Hepatocyte (in vitro differentiated cells): ENCODE results near the gene C4BPA. TPM values are rescaled to one million over a fixed set of nuclear protein-coding genes. Genes with fewer than 3 reads are reported as not detected.

Source experiments
- DNase-seq: peaks from one replicate; pipeline ENCODE4 v3.0.0-alpha.2; 2016; ENCODE audit warnings: low spot score
- H2AFZ ChIP-seq: fragments of 200-600 bp; sonication (generic); 2 replicates; pipeline ENCODE4 v1.6.0; 2016; ENCODE audit warnings: antibody characterized with exemption, mild to moderate bottlenecking
- H3K27ac ChIP-seq: fragments of 200-600 bp; sonication (generic); 2 replicates; pipeline ENCODE4 v1.5.1; 2016; ENCODE audit warnings: mild to moderate bottlenecking
- H3K27me3 ChIP-seq: fragments of 200-600 bp; sonication (generic); 2 replicates; pipeline ENCODE4 v1.6.1; 2016
- H3K36me3 ChIP-seq: fragments of 200-600 bp; sonication (generic); replicated peaks from 2 replicates; pipeline ENCODE4 v1.5.1; 2016; ENCODE audit warnings: low read depth; ENCODE audit not compliant: insufficient read depth
- H3K4me1 ChIP-seq: fragments of 200-600 bp; sonication (generic); 2 replicates; pipeline ENCODE4 v1.5.1; 2016; ENCODE audit warnings: mild to moderate bottlenecking, moderate library complexity; ENCODE audit not compliant: insufficient read depth
- H3K4me2 ChIP-seq: fragments of 200-600 bp; sonication (generic); 2 replicates; pipeline ENCODE4 v1.6.0; 2016
- H3K4me3 ChIP-seq: fragments of 200-600 bp; sonication (generic); 2 replicates; pipeline ENCODE4 v1.5.1; 2016; ENCODE audit warnings: mild to moderate bottlenecking
- H3K79me2 ChIP-seq: fragments of 200-600 bp; sonication (generic); 2 replicates; pipeline ENCODE4 v1.6.0; 2017; ENCODE audit warnings: mild to moderate bottlenecking
- H3K9me2 ChIP-seq: fragments of 200-600 bp; sonication (generic); replicated peaks from 2 replicates; pipeline ENCODE4 v1.6.0; 2017; ENCODE audit warnings: mild to moderate bottlenecking; ENCODE audit not compliant: insufficient read depth
- H3K9me3 ChIP-seq: fragments of 200-600 bp; sonication (generic); 2 replicates; pipeline ENCODE4 v1.5.1; 2016; ENCODE audit warnings: low read depth, mild to moderate bottlenecking
- H4K20me1 ChIP-seq: fragments of 200-600 bp; sonication (generic); 2 replicates; pipeline ENCODE4 v1.6.0; 2016; ENCODE audit warnings: mild to moderate bottlenecking; ENCODE audit not compliant: insufficient read depth, poor library complexity, severe bottlenecking
- EZH2 ChIP-seq: fragments of 200-600 bp; sonication (generic); IDR thresholded peaks from 2 replicates; pipeline ENCODE4 v1.6.1; 2016; ENCODE audit warnings: antibody characterized with exemption, mild to moderate bottlenecking, borderline replicate concordance
- EZH2phosphoT487 ChIP-seq: fragments of 200-600 bp; sonication (generic); IDR thresholded peaks from one replicate; pipeline ENCODE4 v1.6.1; 2018; ENCODE audit warnings: antibody characterized with exemption, mild to moderate bottlenecking, low read depth, moderate library complexity; ENCODE audit not compliant: unreplicated experiment, severe bottlenecking
- WGBS: methylation state at CpG from one replicate; pipeline ENCODE4 v1.1.6; 2016; ENCODE audit warnings: low lambda C conversion rate; ENCODE audit errors: missing lambda C conversion rate; 5-methylcytosine and 5-hydroxymethylcytosine counted together
- polyA plus RNA-seq: library from polyadenylated mRNA; unstranded; fragments of >200 nt; fragmentation: Nextera tagmentation; extraction: Ambion mirVana; gene quantifications from 2 replicates; pipeline ENCODE4 v1.2.1, GENCODE V29; 2016
- total RNA-seq: library from RNA; depleted of rRNA; stranded (reverse); fragments of >200 nt; gene quantifications from 2 replicates; pipeline ENCODE4 v1.2.3, GENCODE V29; 2014
- TF ChIP-seq, protein P1 (sequence below): fragments of 200-600 bp; sonication (generic); IDR thresholded peaks from 2 replicates; pipeline ENCODE4 v1.5.1; 2016; ENCODE audit warnings: antibody characterized with exemption, mild to moderate bottlenecking; ENCODE audit not compliant: poor library complexity

Gene C4BPA
- total and polyA plus RNA-seq, 2 experiments from 2014 or later, result 12.4 to 17.2 TPM

DNA sequence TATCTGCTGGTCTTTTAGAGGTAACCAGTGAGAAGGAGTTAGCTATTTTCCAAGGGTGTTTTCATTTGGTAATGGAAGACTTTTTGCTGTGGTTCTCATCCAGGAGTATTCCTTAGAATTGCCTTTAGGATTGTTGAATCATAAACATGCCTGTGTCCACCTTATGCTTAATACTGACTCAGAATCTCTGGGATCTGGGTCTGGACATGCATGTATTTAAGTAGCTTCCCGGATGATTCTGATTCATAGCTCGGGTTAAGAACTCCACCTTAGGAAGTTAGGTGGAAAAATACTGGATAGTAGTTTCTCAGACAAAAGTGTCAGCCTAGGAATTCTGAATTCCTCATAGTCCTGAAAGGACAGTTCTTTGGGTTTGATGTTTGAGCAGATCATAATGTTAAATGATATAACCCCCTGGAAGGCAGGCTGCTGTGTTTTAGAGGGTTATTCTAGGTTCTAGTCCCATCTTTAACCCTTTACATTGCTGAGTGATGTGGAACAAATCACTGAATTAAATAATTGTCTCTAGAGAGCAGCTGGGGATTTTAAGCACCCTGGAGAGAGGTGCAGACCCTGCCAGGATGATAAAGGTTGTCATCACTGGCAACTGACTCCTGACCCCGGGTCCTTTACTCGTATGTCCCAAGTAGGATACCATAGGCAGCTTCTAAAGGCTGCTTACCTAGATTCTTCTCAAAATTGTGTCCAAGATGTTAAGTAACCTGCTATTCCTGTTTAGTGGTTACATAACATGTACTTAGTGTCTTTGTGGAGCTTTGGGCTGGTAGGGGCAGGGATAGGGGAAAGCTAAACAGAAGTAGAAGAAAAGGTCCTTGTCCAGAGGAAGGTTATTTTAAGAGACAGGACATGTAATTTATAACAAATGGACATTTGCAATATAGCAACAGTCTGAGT, 29.9 kb upstream of the C4BPA start:
- DNase-seq, result no peak
- no peaks in the 10 kb centered on the region for H3K9me3 ChIP-seq
- no peaks in the 10 kb centered on the region for H3K36me3 ChIP-seq
- no peaks in the 10 kb centered on the region for H3K9me2 ChIP-seq
- H3K27me3 ChIP-seq, result no peaks in the 10 kb centered on the region
- no peak overlapping the region for H3K4me2 ChIP-seq
- no peak overlapping the region for H2AFZ ChIP-seq
- 74% methylated on average over 4 of the region's 4 CpGs for WGBS
- no peaks in the 10 kb centered on the region for H3K79me2 ChIP-seq
- TF ChIP-seq, protein P1, sequence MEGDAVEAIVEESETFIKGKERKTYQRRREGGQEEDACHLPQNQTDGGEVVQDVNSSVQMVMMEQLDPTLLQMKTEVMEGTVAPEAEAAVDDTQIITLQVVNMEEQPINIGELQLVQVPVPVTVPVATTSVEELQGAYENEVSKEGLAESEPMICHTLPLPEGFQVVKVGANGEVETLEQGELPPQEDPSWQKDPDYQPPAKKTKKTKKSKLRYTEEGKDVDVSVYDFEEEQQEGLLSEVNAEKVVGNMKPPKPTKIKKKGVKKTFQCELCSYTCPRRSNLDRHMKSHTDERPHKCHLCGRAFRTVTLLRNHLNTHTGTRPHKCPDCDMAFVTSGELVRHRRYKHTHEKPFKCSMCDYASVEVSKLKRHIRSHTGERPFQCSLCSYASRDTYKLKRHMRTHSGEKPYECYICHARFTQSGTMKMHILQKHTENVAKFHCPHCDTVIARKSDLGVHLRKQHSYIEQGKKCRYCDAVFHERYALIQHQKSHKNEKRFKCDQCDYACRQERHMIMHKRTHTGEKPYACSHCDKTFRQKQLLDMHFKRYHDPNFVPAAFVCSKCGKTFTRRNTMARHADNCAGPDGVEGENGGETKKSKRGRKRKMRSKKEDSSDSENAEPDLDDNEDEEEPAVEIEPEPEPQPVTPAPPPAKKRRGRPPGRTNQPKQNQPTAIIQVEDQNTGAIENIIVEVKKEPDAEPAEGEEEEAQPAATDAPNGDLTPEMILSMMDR, result no peak
- TF ChIP-seq EZH2 (no peak), EZH2phosphoT487 (no peak)
- no peaks in the 10 kb centered on the region for H4K20me1 ChIP-seq
- no peak overlapping the region for H3K4me3 ChIP-seq
- no peak overlapping the region for H3K27ac ChIP-seq
- H3K4me1 ChIP-seq, result no peaks in the 10 kb centered on the region

DNA sequence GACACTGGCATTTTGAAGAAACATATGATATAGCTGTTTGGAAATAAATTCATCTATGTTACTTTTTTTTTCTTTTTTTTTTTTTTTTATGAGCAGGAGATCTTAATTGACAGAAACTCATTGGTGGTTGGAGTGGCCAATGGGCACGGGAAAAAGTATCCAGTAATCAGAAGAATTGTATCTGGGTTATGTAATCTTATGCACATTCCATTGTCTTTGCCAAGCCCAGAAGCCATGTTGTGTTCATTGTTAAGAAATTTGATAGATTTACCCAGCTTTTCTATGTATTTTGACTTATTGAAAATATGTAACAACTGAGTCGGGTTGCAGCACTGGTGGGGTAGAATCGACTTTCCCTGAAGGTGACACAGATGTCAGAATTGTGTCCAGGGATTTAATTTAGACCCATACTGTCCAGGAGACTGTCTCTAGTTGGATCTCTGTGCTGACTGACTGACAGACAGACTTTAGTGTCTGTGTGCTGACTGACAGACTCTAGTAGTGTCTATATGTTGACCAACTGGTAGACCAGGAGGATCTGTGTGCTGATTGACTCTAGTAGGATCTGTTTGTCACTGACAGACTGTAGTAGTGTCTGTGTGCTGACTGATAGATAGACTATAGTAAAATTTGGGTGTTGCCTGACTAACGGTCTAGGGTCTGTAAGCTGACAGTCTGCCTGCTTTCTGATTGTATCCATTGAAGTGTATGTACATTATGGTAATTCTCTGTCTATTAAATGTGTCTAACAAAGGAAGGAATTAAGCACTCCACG, 27.7 kb upstream of the C4BPA start:
- no peak for TF ChIP-seq EZH2
- H3K9me3 ChIP-seq, result no peaks in the 10 kb centered on the region
- no peaks in the 10 kb centered on the region for H4K20me1 ChIP-seq
- no peak overlapping the region for H2AFZ ChIP-seq
- WGBS, result 87% methylated on average over 5 of the region's 5 CpGs
- no peaks in the 10 kb centered on the region for H3K36me3 ChIP-seq
- H3K9me2 ChIP-seq, result no peaks in the 10 kb centered on the region
- no peaks in the 10 kb centered on the region for H3K79me2 ChIP-seq
- no peak for DNase-seq
- no peaks in the 10 kb centered on the region for H3K27me3 ChIP-seq
- no peak overlapping the region for H3K27ac ChIP-seq
- no peak overlapping the region for H3K4me3 ChIP-seq
- no peak overlapping the region for H3K4me2 ChIP-seq
- no peaks in the 10 kb centered on the region for H3K4me1 ChIP-seq

DNA sequence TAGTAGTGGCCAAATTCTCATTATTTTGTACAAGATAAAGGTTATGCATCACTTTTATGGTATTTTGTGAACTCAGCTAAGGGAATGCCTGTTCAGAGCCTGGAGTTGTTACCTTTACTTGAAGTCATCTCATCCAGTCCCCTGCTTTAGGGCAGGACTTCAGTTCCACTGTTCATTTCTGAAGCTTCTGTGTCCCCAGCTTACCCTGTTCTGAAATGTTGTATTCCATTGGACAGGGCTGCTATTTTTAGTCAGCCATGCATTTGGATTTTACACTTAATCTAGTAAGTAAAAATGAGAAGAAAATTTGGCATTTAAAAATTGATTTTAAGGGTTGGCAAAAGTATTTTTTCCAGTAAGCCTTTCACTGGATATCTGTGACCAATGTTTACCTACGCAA, 27.0 kb upstream of the C4BPA start:
- 92% methylated on average over 1 of the region's 1 CpG for WGBS

More for the DNA sequence above, 27.0 kb upstream of the C4BPA start:
- Histone ChIP-seq H3K27me3 (no peaks in the 10 kb centered on the region), H3K9me3 (no peaks in the 10 kb centered on the region), H3K4me1 (no peaks in the 10 kb centered on the region), H3K4me3 (no peak overlapping the region), H3K27ac (no peak overlapping the region), H3K9me2 (no peaks in the 10 kb centered on the region), H4K20me1 (no peaks in the 10 kb centered on the region), H3K79me2 (no peaks in the 10 kb centered on the region), H2AFZ (no peak overlapping the region), H3K4me2 (no peak overlapping the region), H3K36me3 (no peaks in the 10 kb centered on the region)
- TF ChIP-seq EZH2, result no peak
- TF ChIP-seq, protein P1, result no peak
- TF ChIP-seq EZH2phosphoT487, result no peak
- DNase-seq, result no peak
